Adrenal gland (tissue), 12 donors: ENCODE data around the gene FAM184B. TPM values are rescaled to one million over a fixed set of nuclear protein-coding genes. Genes with fewer than 3 reads are reported as not detected.

Source experiments
- DNase-seq, 7 donors: peaks; one replicate each; pipeline ENCODE4 v3.0.0-alpha.2; 2019 to 2020
- H3K27ac ChIP-seq, 5 donors: fragments of 200-600 bp; sonication (generic) in 4 of 5; 1 replicate in 3 of 5; 2 replicates in 2 of 5; pipeline versions ENCODE4 v1.5.1 to v1.8.0; 2016 to 2020; ENCODE audit warnings: mild to moderate bottlenecking in 1 of 5
- H3K27me3 ChIP-seq: fragments of 200-600 bp; 2 replicates; pipeline ENCODE4 v1.8.0; 2021
- H3K36me3 ChIP-seq, 2 donors: fragments of 200-600 bp; replicated peaks in 1 of 2; 1 replicate in 1 of 2; 2 replicates in 1 of 2; pipeline versions ENCODE4 v1.5.1 to v1.8.0; 2018 to 2022
- H3K4me1 ChIP-seq, 2 donors: fragments of 200-600 bp; replicated peaks in 1 of 2; 1 replicate in 1 of 2; 2 replicates in 1 of 2; pipeline versions ENCODE4 v1.5.1 to v1.8.0; 2018 to 2021
- H3K4me3 ChIP-seq, 4 donors: fragments of 200-600 bp; sonication (generic) in 3 of 4; one replicate each; pipeline ENCODE4 v1.5.1; 2016 to 2018
- H3K9me3 ChIP-seq, 3 donors: fragments of 200-600 bp; sonication (generic) in 1 of 3; replicated peaks in 1 of 3; 1 replicate in 2 of 3; 2 replicates in 1 of 3; pipeline versions ENCODE4 v1.5.1 to v1.8.0; 2016 to 2021
- POLR2A ChIP-seq, 2 donors: fragments of 450-650 bp; IDR thresholded peaks; one replicate each; pipeline ENCODE4 v1.6.1; 2017; ENCODE audit warnings: antibody characterized with exemption in 2 of 2, mild to moderate bottlenecking in 2 of 2, moderate library complexity in 1 of 2
- WGBS, 4 donors: extraction: QIAGEN DNeasy Blood & Tissue Kit in 2 of 4; methylation state at CpG; one replicate each; pipeline versions ENCODE4 v1.1.5 to v1.1.7; 2013 to 2017; 5-methylcytosine and 5-hydroxymethylcytosine counted together
- intact Hi-C, 2 donors: fragments of 100-400 bp; cut with DNase I; formaldehyde crosslinking; loops; one replicate each; pipeline versions ENCODE4 v1.14.1 to v1.15.0; 2022 to 2023
- polyA plus RNA-seq, 3 donors: library from polyadenylated mRNA; stranded (reverse); fragments of 200-250 nt in 2 of 3; fragments of 350-450 nt in 1 of 3; fragmentation: Illumina TruSeq in 1 of 3; extraction: RNeasy Lipid Tissue Mini Kit (QIAGEN cat#74804) in 1 of 3; gene quantifications; one replicate each; pipeline ENCODE4 v1.2.3, GENCODE V29; 2013 to 2014
- total RNA-seq, 9 donors: library from RNA; depleted of rRNA in 4 of 9; stranded (reverse); fragments of >200 nt in 4 of 9; fragments of 120-200 nt in 1 of 9; fragmentation: NEBNext Ultra II Directional in 1 of 9; extraction: Animal tissue kit (Norgen Biotek cat#: 25700) in 1 of 9; gene quantifications; one replicate each; pipeline versions ENCODE4 v1.1.0 to v1.2.4, GENCODE V29; 2013 to 2023
- TF ChIP-seq, protein P1 (sequence below), 6 experiments: fragments of 450-650 bp in 4 of 6; fragments of 200-600 bp in 2 of 6; sonication (generic) in 1 of 6; IDR thresholded peaks; 1 replicate in 5 of 6; 2 replicates in 1 of 6; pipeline versions ENCODE4 v1.5.1 to v1.8.0; 2016 to 2021; ENCODE audit warnings: antibody characterized with exemption in 6 of 6, mild to moderate bottlenecking in 2 of 6, moderate library complexity in 1 of 6
- donor health status: healthy with polysubstance abuse.
- donor health status: Bipolar disorder and iron deficiency.
- donor health status: DM: yes; HTN: yes; CAD: no.
- donor health status: DM: no; HTN: no; CAD: no.
- donor health status: DM: no; HTN: no; CAD: no.
- donor health status: DM: yes; HTN: yes; CAD: no.

Gene FAM184B
- total and polyA plus RNA-seq, 12 donors: under 0.01 to 0.17 (median 0.08) TPM; not detected in 5

DNA sequence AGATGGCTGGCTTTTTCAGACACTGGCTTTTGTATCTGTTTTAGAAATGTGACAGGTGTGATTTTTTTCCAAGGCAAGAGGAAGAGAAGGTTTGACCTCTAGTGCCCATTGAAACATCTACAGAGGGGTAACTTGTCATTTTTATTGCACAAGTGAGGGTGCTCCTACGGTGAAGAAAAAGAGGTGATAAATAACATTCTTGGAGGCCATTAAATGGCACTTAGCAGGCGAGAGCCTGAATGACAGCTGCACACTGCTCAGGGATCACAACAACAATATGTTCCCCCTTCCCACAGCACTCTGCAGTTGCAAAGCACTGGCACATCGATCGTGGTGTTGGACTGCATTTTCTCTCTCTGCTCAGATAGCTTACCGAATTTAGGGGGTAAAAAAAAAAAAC, 22.9 kb downstream of the FAM184B start:
- no peaks in the 10 kb centered on the region for H3K4me1 ChIP-seq
- no peaks in the 10 kb centered on the region for H3K27me3 ChIP-seq
- intact Hi-C loops: no loop called here
- DNase-seq: no peak
- no peak overlapping the region for H3K4me3 ChIP-seq
- 42 to 55% (median 47%) methylated on average over 5 of the region's 5 CpGs for WGBS, 4 donors
- H3K27ac ChIP-seq: no peak overlapping the region
- H3K9me3 ChIP-seq: no peaks in the 10 kb centered on the region
- TF ChIP-seq, protein P1, sequence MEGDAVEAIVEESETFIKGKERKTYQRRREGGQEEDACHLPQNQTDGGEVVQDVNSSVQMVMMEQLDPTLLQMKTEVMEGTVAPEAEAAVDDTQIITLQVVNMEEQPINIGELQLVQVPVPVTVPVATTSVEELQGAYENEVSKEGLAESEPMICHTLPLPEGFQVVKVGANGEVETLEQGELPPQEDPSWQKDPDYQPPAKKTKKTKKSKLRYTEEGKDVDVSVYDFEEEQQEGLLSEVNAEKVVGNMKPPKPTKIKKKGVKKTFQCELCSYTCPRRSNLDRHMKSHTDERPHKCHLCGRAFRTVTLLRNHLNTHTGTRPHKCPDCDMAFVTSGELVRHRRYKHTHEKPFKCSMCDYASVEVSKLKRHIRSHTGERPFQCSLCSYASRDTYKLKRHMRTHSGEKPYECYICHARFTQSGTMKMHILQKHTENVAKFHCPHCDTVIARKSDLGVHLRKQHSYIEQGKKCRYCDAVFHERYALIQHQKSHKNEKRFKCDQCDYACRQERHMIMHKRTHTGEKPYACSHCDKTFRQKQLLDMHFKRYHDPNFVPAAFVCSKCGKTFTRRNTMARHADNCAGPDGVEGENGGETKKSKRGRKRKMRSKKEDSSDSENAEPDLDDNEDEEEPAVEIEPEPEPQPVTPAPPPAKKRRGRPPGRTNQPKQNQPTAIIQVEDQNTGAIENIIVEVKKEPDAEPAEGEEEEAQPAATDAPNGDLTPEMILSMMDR (IDR thresholded peaks at IDR 0.05): no peak
- no peak for TF ChIP-seq POLR2A (IDR thresholded peaks at IDR 0.05)
- H3K36me3 ChIP-seq: no peaks in the 10 kb centered on the region

DNA sequence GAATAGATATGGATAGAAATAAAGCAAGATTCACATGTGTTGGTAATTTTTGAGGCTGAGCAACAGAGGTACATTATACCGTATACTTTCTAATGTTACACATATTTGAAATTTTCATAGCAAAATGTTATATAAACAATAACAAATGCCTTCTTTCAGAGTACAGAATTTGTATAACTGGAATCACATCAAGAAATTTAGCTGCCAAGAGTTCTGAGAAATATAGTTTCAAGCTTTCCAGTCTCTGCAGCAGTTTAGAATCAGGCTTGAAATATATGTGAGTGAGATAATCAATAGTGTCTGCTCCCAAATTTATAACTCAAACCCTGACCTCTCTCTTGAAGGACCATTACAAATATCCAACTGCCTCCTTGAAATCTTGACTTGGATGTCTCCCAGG, 23.8 kb downstream of the FAM184B start:
- no peak for DNase-seq
- intact Hi-C loops: no loop called here
- Histone ChIP-seq H3K36me3 (no peaks in the 10 kb centered on the region), H3K4me1 (no peaks in the 10 kb centered on the region), H3K4me3 (no peak overlapping the region), H3K27ac (no peak overlapping the region), H3K27me3 (no peaks in the 10 kb centered on the region), H3K9me3 (no peaks in the 10 kb centered on the region)
- WGBS, 4 donors: 59 to 83% (median 70%) methylated on average over 1 of the region's 1 CpG
- TF ChIP-seq, protein P1 (IDR thresholded peaks at IDR 0.05): no peak
- TF ChIP-seq POLR2A (IDR thresholded peaks at IDR 0.05): no peak

DNA sequence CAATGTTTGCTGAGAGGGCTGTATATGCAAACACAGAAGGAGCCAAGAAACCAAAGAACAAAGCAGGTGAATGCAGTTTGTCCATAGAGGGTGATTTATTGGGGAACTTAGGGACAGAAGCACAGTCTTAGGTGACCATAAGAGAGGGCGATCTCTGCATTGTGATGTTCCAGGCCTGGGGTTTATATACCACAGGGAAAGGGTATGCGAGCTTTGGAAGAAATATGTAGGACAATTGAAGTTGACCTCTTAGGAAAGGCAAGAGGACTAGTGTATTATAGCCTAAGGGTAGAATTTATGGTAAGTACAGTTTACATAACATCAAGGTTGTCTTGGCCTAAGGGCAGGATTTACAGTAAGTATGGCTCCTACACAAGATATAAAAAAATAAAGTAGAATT, 27.8 kb downstream of the FAM184B start:
- 96 to 97% (median 97%) methylated on average over 2 of the region's 2 CpGs for WGBS, 4 donors
- no peaks in the 10 kb centered on the region for H3K4me1 ChIP-seq
- no peaks in the 10 kb centered on the region for H3K9me3 ChIP-seq

DNA sequence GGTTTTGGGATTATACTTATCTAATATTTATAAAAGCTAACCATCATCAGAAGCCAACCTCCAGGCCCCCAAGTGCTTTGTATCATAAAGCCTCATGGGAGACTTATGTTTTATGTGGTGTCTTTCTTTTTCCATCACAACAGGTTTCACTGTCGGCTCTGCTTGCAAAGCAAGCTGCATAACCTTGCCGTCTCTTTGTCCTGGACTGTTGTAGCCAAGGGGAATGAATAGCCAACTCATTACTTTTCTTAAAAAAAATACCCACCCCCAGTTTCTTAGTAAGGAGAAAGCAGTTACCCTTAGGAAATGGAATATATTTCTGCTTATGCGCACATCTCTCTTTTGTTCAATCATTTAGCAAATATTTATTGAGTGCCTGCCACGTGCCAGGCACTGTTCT, 40.7 kb downstream of the FAM184B start:
- Histone ChIP-seq H3K9me3 (no peaks in the 10 kb centered on the region), H3K36me3 (no peaks in the 10 kb centered on the region), H3K27me3 (no peaks in the 10 kb centered on the region), H3K27ac (no peak overlapping the region), H3K4me1 (no peaks in the 10 kb centered on the region), H3K4me3 (no peak overlapping the region)
- TF ChIP-seq POLR2A (IDR thresholded peaks at IDR 0.05): no peak
- TF ChIP-seq, protein P1 (IDR thresholded peaks at IDR 0.05): no peak
- intact Hi-C loops: no loop called here
- WGBS, 4 donors: 87 to 93% (median 88%) methylated on average over 4 of the region's 4 CpGs
- no peak for DNase-seq

More for the DNA sequence above, 27.8 kb downstream of the FAM184B start:
- intact Hi-C loops: no loop called here
- H3K27ac ChIP-seq: no peak overlapping the region
- no peak for DNase-seq
- H3K27me3 ChIP-seq: no peaks in the 10 kb centered on the region
- TF ChIP-seq, protein P1 (IDR thresholded peaks at IDR 0.05): no peak
- TF ChIP-seq POLR2A (IDR thresholded peaks at IDR 0.05): no peak
- H3K4me3 ChIP-seq: no peak overlapping the region
- no peaks in the 10 kb centered on the region for H3K36me3 ChIP-seq
